Osteoblast (primary cell): ENCODE measurements around the gene LMO2. TPM values are rescaled to one million over a fixed set of nuclear protein-coding genes. Genes with fewer than 3 reads are reported as not detected.
"Not testable (repeated sequence)": the region's sequence is repeated elsewhere in the genome, so short reads cannot be mapped to it uniquely, and the experiment has no call there.

Experiments
- DNase-seq: peaks from one replicate; pipeline ENCODE4 v3.0.0; 2011; ENCODE audit warnings: low spot score, mixed read lengths; ENCODE audit not compliant: insufficient read length; ENCODE audit errors: missing footprints
- H2AFZ ChIP-seq: 2 replicates; pipeline ENCODE4 v1.6.0; 2011; ENCODE audit warnings: mild to moderate bottlenecking, low read length
- H3K27ac ChIP-seq: 2 replicates; pipeline ENCODE4 v1.5.1; 2011; ENCODE audit warnings: mild to moderate bottlenecking, low read depth, low read length, moderate library complexity
- H3K27me3 ChIP-seq: 2 replicates; pipeline ENCODE4 v1.6.0; 2012; ENCODE audit warnings: mild to moderate bottlenecking, control low read depth, inconsistent platforms, low read length, moderate library complexity; ENCODE audit not compliant: insufficient read depth
- H3K36me3 ChIP-seq: 2 replicates; pipeline ENCODE4 v1.5.1; 2011; ENCODE audit warnings: mild to moderate bottlenecking, low read length, control low read depth, moderate library complexity; ENCODE audit not compliant: insufficient read depth
- H3K4me1 ChIP-seq: 2 replicates; pipeline ENCODE4 v1.5.1; 2011; ENCODE audit warnings: mild to moderate bottlenecking, low read length, control low read depth, moderate library complexity; ENCODE audit not compliant: insufficient read depth
- H3K4me2 ChIP-seq: 2 replicates; pipeline ENCODE4 v1.6.0; 2011; ENCODE audit warnings: mild to moderate bottlenecking, low read length; ENCODE audit not compliant: insufficient read depth
- H3K4me3 ChIP-seq: fragments of 200-600 bp; sonication (generic); 3 replicates; pipeline ENCODE4 v1.5.1; 2012; ENCODE audit warnings: mild to moderate bottlenecking, low read length, inconsistent platforms; ENCODE audit not compliant: insufficient read depth
- H3K79me2 ChIP-seq: 2 replicates; pipeline ENCODE4 v1.6.0; 2012; ENCODE audit warnings: mild to moderate bottlenecking, low read length, control low read depth, inconsistent platforms; ENCODE audit not compliant: insufficient read depth
- H3K9me3 ChIP-seq: 2 replicates; pipeline ENCODE4 v1.5.1; 2011; ENCODE audit warnings: low read depth, low read length, control low read depth
- H4K20me1 ChIP-seq: 2 replicates; pipeline ENCODE4 v1.6.0; 2012; ENCODE audit warnings: mild to moderate bottlenecking, low read length, control low read depth; ENCODE audit not compliant: insufficient read depth
- CTCF ChIP-seq: IDR thresholded peaks from 2 replicates; pipeline ENCODE4 v1.5.1; 2011; ENCODE audit warnings: mild to moderate bottlenecking, low read depth, low read length, moderate library complexity; ENCODE audit errors: extremely low read depth
- total RNA-seq: library from RNA; depleted of rRNA; stranded (reverse); fragments of >200 nt; gene quantifications from 2 replicates; pipeline ENCODE4 v1.2.3, GENCODE V29; 2012

Gene LMO2
- total RNA-seq, 1 donor: 1.4 TPM

GRCh38 chr11:33920838-33921613 is 29.1 kb upstream of the LMO2 start:
- Histone ChIP-seq H3K27ac (no peak overlapping the region), H3K4me3 (no peak overlapping the region), H3K27me3 (peaks cover 66% of the 10 kb centered on the region), H3K4me1 (no peaks in the 10 kb centered on the region), H3K36me3 (no peaks in the 10 kb centered on the region), H4K20me1 (no peaks in the 10 kb centered on the region), H3K4me2 (no peak overlapping the region), H3K79me2 (no peaks in the 10 kb centered on the region), H3K9me3 (no peaks in the 10 kb centered on the region), H2AFZ (no peak overlapping the region)
- no peak for TF ChIP-seq CTCF
- DNase-seq: no peak

GRCh38 chr11:33919645-33920044 is 27.8 kb upstream of the LMO2 start:
- no peaks in the 10 kb centered on the region for H3K79me2 ChIP-seq
- H3K4me2 ChIP-seq: no peak overlapping the region
- no peaks in the 10 kb centered on the region for H3K9me3 ChIP-seq
- H3K4me3 ChIP-seq: no peak overlapping the region
- no peak overlapping the region for H2AFZ ChIP-seq
- no peak overlapping the region for H3K27ac ChIP-seq
- H3K4me1 ChIP-seq: no peaks in the 10 kb centered on the region
- no peak for TF ChIP-seq CTCF
- H3K36me3 ChIP-seq: no peaks in the 10 kb centered on the region
- H4K20me1 ChIP-seq: no peaks in the 10 kb centered on the region
- no peak for DNase-seq
- H3K27me3 ChIP-seq: peaks cover 55% of the 10 kb centered on the region

- not testable (repeated sequence) for H3K4me1 ChIP-seq, H3K9me3 ChIP-seq, DNase-seq, H2AFZ ChIP-seq, H3K4me3 ChIP-seq, H3K4me2 ChIP-seq, H3K79me2 ChIP-seq, H4K20me1 ChIP-seq, H3K36me3 ChIP-seq, H3K27ac ChIP-seq
- H3K27me3 ChIP-seq: peaks cover 37% of the 10 kb centered on the region
Observed at GRCh38 chr11:33917402-33917801, 25.5 kb upstream of the LMO2 start.

- Histone ChIP-seq H2AFZ (no peak overlapping the region), H3K4me2 (no peak overlapping the region), H3K4me1 (peaks cover 8% of the 10 kb centered on the region), H3K27ac (no peak overlapping the region), H3K9me3 (no peaks in the 10 kb centered on the region), H3K79me2 (no peaks in the 10 kb centered on the region), H3K36me3 (no peaks in the 10 kb centered on the region), H3K27me3 (peaks cover 32% of the 10 kb centered on the region), H3K4me3 (no peak overlapping the region), H4K20me1 (no peaks in the 10 kb centered on the region)
- DNase-seq: no peak
- no peak for TF ChIP-seq CTCF
Observed at GRCh38 chr11:33916736-33917135, 24.9 kb upstream of the LMO2 start.
